CD4-positive, alpha-beta T cell treated with Interleukin-4 for 4 hours (primary cell): ENCODE data around the gene DPM2.

Experiments used
- DNase-seq: peaks from one replicate; pipeline ENCODE4 v3.0.0-alpha.2; 2020

The DPM2 gene

DNA sequence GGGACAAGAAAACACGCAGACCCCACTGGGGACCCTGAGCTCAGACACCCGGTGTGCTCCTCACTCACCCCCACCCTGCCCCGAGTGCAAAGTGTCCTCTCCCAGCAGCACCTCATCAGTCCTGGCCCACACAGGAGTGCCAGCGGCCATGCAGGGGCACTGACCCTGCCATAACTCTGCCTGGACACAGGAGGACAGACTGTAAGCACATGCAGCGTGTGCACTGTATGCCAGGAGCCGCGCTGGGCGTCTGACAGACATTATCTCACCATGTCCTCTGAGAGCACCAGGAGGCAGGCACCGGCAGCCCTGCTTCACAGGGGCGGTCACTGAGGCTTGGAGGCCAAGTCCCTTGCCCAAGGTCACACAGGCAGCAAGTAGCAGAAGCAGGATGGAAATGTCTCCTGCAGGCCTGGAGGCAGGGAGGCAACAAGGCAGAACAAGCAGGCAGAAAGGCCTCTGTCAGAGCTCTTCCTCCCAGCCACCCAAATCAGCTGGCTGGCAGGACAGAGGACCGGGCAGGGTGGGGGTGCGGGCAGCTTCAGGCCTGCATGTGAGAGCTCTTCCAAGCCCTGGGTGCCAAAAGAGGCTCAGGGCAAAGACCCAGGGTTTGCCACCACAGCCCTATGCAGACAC is 34.7 kb upstream of the DPM2 start:
- DNase-seq, result no peak

DNA sequence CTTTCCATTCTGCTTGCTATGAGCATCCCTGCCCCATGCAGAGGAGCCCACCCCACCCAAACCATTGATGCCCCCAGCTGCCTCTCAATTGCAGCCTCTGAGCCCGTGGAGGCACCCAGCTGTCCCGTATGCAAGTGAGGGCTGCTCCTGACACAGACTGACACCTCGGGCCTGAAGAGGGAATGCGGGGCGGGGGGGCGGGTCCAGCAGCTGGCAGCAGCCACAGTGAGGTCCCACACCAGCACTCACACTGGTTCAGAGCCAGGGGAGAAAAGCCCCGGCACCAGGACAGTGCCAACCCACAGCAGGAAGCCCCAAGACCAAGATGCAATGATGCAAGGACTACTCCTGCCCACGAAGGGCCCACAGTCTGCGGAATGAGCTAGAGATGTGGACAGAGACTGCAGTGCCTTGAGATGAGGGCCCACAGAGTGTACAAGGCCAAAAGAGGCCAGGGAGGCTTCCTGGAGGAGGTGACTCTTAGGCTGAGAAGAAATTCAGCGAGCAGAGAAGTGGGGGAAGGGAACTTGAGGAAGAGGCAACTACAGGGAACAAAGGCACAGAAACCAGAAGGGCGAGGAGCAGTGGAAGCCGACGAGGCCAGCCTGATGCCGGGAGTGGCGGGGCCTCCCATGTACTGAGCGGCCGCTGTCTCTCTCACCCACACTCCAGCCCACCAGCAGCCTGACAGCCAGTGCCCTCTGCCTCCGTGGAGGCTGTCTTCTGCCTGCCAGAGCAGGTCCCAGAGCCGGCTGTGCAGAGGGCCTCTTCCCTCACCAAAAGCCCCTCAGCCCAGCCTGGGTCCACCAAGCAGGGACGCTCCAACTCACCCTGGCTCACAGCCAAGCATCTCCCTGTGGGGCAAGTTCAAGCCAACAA is 33.9 kb upstream of the DPM2 start:
- no peak for DNase-seq

DNA sequence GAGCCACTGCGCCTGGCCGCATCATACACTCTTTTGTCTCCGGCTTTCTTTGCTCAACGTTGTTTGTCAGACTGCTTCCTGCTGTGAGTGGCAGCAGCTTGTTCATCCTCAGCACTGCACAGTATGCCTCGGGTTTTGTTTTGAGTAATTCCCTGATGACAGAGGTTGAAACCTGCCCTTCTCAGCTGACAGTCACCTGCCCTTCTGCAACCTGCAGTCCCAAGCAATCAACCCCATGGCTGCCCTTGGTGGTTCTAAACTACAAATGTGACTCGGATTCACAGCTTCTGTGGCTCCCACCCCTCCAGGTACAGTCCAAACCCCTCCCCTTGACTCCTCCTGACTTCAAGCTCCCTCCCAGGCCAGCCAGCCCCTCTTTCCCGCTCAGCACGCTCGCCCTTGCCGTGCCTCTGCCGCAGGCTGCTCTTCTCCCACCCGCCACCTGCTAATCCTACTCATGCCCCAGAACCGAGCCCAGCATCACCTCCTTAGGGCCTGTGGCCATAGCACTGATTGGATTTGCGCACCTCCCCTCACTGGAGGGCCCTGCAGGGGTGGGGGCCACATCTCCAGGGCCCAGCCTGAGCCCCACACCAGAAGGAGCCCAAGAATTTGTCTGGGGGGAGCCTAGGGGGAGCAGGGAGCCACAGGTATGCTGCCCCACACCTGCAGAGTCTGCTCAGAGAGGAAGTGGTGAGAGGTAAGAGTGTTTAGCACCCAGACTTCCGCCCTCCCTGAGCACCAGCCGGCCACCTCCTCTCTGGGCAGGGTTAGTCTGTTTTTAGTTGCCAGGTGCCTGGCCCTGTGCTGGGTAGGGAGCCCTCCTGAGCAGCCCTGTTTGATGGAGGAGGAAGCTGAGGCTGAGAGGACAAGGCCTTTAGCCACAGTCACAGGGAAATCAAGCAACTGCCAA is 33.0 kb upstream of the DPM2 start:
- peak; percentile 80 for DNase-seq

DNA sequence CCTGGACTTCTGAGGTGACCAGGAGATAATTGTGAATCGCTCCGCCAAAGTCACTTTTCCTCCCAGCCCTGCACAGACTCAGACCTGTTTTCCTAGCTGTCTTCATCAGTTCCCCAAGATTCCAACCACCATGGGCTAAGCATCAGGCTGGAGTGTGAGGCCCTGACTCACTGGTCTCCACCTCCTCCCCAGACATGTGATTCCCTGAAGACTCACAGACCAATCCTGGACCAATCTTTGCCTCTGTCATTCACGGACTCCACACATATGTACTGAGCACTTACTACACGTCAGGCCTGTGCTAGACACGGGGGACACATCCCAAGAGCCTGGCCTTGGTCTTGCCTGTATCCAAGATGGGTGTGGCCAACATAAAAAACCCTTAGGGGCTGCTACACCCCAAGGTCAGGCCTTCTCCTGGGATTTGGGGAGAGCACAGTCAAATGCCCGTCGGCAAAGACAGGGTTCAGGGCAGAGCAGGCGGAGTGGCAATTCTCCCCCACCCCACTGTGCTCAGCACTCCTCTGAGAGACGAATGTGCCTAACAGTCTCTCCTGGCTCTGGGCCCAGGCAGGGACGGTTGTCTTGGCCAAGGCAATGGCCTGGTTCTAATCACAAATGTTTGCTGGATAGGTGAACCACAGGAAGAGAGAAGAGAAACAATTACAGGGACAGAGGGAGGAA is 31.2 kb upstream of the DPM2 start:
- DNase-seq, result no peak

DNA sequence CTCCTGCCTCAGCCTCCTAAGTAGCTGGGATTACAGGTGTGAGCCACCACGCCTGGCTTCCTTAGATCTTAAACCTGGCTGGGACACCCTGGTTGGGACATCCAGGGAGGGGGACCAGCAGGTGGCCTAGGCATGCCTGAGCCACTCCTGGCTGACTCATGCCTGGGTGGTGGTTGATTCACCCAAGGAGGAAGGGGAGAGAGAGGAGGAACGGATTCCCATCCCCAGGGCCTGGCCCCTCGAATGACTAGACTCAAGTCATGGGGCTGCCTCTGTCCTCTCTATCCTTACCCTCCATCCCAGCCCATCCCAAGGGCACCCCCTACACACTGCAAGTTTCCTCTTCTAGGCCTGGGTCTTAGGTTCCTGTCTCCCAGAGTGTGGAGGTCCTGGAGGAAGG is 30.4 kb upstream of the DPM2 start:
- no peak for DNase-seq

DNA sequence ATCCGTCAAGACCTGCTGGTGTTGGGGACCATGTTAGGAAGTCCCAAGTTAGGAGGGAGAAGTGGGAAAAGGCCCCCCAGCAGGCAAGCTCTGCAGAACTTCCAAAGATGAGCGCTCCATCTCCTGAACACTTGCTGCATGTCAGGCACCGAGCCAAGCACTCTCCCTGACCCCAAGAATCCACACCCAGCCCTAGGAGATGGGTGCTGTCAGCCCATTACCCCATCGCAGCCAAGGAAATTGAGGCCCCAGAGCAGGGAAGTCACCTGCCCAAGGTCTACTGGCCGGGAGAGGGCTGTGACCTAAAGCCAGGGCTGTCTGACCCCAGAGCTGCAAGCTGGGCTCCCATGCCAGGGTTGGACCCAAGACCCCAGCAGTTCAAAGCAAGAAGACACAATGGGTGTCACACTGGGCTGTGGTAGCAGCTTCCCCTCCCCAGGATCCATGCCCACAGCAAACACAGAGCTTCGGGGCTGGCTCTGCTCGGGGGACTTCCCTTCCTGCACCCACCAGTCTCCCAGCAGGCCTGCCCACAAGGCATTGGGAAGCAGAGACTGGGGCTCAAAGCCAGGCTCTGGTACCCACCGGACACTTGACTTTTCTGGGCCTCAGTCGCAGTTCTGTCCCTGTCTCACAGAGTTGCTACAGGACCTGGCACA is 29.6 kb upstream of the DPM2 start:
- DNase-seq, result no peak

DNA sequence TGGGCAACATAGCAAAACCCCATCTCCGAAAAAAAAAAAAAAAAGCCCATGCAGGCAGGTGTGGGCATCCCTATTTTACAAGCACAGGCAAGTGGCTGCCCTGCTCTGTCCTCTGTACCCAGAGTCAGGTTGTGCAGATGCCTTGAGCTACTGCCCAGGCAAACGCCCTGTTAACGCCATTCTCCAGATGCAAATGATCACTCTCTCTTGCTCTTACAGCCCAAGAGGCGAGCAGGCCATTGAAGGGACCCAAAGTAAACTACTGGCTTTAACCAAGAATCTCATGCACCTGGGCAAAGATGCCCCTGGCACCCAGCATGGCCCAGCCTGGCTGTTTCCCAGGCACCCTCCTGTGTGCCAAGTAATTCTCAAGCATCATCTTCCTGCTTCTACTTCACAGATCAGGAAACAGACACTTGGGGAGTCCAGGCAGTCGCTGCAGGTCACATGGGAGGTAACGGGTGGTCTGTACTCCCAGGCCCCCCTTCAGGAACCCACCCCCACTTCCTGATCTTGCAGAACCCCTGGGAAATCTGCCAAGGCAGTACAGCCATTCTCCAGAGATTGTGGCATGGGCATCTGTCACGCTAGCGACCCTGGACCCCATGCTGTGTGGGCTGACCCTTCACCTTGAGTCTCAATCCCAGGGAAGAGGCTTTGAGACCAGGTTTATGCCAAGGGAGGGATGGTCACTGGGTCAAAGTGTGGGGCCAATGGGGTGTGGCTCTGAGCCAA is 28.9 kb upstream of the DPM2 start:
- DNase-seq, result no peak

DNA sequence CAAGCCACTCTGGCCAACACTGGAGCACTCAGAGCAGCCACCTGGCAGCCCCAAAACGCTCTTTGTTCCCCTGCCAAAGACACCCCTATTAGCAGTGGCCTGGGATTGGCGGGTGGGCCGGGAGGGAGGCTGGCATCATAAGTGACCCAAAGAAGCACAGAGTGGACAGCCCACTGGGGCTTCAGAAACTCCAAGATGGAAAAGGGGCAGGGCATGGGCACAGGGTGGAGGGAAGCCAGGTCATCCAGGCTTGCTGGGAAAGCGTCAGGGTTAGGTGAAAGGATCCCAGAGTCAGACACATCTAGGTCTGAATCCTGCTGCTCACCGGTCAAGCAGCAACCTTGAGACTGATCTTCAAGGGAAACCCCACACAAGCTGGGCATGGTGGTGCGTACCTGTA is 28.3 kb upstream of the DPM2 start:
- no peak for DNase-seq

DNA sequence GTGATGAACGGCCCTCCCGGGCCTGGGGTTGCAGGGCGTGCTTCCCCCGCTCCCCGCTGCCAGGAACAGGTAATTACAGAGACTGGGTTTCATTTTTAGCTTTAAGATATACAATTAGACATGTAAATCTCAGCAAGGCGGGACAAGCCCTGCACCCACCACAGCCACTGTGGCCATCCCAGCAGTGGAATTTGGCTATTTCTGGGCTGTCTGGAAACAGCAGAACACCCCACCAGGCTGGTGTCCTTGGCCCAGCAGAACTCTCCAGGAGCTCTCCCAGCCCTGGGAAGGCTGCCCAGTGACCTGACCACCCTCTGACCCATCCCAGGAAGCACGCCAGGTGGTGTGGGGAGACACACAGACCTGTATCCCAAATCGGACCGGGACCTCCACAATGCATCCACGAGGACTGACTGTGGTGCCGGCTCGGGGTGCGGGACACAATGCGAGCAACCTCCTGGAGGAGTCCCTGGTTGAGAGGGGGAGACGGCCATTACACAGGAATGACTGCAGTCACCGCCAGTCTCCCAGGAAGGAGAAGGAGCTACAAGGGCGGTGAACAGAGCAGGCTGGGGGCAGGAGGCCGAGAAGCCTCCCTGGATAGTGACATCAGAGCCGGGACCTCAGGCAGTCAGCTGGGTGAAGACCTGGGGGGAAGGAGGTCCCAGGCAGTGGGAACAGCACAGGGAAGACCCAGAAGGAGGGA is 25.9 kb upstream of the DPM2 start:
- DNase-seq, result no peak

DNA sequence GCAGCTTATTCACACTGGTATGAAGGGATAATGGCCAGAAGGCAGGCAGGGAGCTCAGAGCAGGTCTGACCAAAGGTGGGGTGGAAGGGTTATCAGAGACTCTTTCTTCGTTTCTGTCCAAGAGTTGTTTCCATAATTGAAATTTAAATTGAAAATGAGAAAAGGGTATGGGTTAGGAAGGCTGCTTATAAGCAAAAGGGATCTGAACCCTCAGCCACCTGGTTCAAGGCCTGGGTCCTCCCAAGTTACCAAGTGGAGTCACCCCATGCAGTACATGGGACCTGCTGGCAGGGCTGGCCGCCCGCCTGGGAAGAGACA is 25.3 kb upstream of the DPM2 start:
- DNase-seq, result no peak

DNA sequence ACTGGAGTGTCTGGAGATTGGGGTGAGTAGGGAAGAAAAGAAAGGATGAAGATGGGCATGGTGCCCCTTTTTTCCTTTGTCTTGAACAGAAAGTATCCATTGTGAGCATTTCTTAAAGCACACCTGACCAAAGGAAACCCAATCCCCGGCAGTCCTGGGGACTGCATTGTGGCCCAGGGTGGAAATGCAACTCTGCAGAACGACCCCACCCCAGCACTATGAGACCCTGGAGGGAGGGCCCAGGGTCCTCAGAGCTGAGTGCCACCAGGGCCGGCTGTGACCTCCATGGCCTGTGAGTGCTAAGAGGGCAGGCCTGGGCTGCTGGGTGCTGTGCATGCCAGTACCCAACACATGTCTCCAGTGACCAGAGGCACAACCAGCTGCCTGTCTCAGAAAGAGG is 24.6 kb upstream of the DPM2 start:
- no peak for DNase-seq

DNA sequence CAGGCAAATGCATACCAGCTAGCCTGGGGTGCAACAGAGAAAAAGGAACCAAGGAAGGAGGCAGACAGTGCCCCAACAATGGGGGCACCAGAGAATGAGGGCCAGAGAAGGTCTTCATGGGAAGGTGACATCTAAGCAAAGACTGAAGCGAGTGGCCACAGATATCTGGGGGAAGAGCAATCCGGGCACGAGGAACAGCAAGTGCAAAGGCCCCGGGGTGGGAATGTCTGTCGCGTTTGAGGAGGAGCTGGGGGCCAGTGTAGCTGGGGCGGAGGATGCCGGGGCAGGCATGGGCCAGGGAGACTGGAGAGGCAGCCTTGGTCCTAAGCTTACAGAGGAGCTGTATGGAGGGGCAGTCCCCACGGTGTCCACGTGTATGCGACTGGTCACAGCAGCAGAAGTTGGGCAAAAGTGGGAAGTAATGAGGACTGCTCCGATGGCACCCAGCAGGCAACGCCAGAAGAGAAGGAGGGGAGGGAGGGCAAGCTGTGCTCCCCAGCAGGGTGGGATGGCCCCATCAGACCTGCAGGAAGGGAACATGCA is 24.0 kb upstream of the DPM2 start:
- DNase-seq, result no peak

DNA sequence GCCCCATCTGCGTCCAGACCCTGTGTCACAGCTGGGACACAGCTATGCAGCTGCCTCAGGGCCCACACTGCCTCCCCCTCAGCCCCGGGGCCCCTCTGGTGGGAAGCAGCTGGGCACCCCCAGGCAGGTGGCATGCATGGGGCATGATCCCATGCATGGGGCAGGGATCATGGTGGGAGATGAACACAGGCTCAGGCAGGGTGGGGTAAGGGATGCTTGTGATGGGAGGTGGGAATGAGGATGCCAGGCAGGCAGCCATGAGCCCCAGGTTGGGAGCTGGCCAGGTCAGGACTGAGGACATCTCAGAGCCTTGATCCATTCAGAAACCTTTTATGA is 23.5 kb upstream of the DPM2 start:
- no peak for DNase-seq

DNA sequence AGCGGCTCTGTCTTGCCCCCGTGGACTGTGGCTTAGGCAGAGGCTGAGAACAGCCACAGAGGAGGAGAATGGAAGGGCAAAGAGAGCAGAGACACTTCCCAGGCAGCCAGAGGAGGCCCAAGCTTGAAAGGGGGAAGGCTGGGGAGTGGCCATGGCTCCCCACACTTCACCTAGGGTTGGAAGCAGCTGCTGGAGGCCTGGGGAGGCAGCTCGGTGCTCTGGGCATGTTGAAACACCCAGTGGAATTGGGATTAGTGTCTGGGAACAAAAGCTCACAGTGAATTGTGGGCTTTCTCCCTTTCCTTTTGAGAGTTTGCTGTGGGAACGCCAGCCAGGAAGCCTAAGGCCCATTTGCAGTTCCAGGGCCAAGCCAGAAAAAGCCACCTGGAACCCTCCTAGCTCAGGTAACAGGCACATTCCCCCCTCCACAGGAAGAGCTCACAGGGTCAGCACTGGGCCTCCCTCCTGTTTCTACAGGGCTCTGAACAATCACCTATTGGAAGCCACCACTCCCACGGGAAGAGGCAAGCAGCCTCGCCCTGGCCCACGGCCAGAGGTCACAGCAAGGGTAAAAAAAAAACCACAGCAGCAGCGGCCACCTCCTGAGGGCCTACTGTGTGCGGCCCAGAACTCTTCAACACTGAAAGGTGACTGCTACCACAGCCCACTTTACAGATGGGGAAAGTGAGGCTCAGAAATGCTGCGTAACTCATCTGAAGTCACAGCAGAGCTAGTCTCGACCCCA is 22.9 kb upstream of the DPM2 start:
- DNase-seq, result no peak

DNA sequence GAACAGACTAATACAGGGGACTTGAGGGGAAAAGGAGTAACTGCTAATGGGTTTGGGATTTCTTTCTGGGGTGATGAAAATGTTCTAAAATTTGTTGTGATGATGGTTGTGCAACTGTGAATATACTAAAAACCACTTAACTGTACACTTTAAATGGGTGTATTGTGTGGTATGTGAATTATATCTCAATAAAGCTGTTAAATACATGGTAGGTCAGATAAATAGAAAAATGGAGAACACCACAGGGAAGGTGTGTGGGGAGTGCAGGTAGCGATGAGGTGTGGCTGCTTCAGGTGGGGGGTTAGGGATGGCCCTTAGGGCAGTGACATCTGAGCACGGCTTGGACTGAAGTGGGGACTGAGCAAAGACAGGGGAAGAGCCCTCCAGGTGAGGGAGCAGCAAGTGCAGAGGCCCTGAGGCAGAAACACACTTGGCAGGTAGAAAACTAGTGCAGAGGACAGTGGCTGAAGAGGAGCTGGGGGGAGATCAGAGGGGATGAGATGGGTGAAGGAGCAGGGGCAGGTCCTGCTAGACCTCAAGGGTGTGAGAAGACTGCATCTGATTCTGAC is 22.3 kb upstream of the DPM2 start:
- no peak for DNase-seq

DNA sequence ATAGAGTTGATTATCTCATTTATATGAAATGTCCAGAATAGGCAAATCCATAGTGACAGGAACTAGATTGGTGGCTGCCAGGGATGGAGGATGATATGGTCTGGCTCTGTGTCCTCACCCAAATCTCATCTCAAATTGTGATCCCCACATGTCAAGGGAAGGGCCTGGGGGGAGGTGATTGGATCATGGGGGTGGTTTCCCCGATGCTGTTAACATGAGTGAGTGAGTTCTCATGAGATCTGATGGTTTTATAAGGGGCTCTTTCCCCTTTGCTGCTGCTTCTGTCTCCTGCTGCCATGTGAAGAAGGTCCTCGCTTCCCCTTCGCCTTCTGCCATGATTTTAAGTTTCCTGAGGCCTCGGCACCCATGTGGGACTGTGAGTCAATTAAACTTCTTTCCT is 21.7 kb upstream of the DPM2 start:
- no peak for DNase-seq

DNA sequence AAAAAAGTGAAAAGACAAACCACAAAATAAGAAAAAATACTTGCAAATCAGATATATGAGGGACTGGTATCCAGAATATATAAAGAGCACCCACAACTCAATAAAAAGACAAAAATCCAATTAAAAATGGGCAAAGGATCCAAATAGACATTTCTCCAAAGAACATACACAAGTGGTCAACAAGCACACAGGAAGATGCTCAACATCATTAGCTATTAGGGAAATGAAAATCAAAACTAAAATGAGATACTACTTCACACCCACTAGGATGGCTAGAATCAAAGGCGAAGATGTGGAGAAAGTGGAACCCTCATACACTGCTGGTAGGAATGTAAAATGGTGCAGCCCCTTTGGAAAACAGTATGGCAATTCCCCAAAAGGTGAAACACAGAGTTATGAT is 21.1 kb upstream of the DPM2 start:
- no peak for DNase-seq

DNA sequence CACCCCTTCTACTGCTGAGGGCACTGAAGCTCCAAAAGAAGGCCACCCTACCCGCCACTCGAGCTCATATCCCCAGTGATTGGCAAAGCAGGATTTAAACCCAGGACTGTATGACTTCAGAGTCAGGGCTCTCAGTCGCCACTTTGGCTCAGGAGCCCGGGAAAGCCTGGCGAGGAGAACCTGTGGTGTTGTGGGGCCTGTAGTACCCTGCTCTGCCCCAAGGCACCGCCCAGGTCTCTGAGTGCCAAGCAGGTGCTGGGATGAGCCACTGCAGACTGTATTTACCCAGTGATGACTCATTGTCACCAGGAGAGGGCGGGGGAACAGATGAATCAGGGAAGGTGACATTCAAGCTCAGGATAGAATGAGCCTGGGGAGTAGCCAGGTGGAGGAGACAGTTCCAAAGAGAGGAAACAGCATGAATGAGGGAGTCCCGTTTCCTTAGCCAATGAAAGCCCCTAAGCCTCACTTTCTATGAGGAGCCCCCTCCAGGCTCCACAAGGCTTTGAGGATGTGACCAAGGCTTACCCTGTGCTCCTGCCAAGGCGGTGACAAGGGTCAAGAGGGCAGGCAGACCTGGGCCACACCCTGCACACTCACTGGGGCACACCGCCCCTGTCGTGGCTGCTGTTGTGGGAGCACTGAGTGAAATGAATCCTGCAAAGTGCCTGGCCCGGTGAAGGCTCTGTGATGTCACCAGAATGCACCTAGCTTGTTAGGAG is 17.8 kb upstream of the DPM2 start:
- peak; percentile 91 for DNase-seq

DNA sequence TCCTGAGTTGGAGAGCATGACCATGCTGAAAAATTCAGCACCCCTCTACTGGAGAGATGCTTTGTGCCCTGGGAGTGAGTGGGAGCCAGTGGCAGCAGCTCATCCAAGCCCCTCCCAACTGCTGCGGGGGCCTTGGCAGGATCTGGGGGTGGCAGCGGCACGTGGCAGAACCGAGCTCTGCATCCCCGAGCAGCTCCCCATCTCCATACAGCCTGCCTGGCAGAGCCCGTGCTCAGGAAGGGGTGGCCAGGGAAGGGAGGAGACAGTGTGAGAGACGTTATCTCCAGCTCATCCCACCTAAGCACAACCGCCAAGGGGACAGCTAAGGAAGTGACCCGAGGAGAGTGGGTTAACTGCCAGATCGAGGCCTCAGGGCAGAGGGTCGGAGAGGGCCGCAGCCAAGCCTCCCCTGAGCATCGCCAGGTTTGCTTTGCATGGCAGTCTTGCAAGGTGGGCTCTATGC is 17.2 kb upstream of the DPM2 start:
- DNase-seq, result no peak
